Activated CD4-positive, CD25-positive, alpha-beta regulatory T cell treated with anti-CD3 and anti-CD28 coated beads, Interleukin-2, amount 50 U/mL, for 16 hours (primary cell): ENCODE measurements around the gene DUSP16.
A peak's percentile ranks its signal among the peaks of the same experiment; 100 is the strongest.
"Not testable (repeated sequence)": the region's sequence is repeated elsewhere in the genome, so short reads cannot be mapped to it uniquely, and the experiment has no call there.

Experiments
- DNase-seq: peaks from one replicate; pipeline ENCODE4 v3.0.0-alpha.2; 2020; ENCODE audit warnings: low read depth, low spot score

The DUSP16 gene

DNA sequence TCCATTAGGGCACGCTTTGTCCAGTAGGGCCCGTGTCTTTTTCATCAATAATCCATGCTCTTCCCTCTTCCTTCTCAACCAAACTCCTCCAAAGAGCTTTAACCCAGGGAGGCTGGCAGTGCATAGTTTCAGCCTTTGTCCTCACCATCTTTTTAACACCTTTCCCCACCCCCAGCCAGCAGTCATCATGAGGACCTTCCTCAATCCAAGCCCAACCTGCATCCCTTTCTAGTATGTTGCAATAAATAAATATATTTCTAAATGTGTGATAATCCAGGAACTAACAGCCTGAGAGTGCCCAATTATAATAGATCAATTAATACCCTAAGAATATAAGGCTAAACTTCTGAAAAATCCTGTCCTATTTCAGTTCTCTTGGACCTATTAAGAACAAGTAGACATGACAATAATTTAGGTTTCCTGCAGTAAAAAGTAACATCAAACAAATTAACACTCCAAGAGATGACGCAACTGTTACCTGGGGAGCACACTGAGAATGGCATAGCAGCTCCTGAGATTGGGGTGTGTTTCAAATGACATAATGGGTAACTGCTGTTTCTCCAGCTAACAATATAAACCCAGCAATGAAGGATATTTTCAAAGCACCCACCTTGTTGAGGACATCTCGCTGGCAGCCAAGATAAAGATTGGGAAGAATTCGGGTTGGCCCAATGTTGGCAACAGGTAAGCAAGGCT is 62.6 kb downstream of the DUSP16 start:
- DNase-seq, result no peak

DNA sequence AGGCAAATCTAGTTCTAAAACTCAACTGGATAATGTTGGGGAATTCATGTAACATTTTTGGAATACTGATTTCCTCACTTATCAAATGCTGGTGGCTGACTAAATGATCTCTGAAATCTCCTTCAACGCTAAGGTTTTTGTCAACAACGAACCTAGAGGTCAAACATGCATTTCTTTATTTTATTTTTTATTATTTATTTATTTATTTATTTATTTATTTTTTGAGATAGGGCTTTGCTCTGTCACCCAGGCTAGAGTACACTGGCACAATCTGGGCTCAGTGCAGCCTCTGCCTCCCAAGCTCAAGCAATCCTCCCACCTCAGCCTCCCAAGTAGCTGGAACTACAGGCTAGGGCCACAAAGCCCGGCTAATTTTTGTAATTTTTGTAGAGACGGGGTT is 64.5 kb downstream of the DUSP16 start:
- DNase-seq, result no peak

GRCh38 chr12:12495536-12495935 is 67.1 kb downstream of the DUSP16 start:
- no peak for DNase-seq

- DNase-seq, result no peak
These were observed 70.1 kb downstream of the DUSP16 start for GRCh38 chr12:12492547-12492946.

- DNase-seq, result no peak
These were observed 71.1 kb downstream of the DUSP16 start for GRCh38 chr12:12491606-12492005.

DNA sequence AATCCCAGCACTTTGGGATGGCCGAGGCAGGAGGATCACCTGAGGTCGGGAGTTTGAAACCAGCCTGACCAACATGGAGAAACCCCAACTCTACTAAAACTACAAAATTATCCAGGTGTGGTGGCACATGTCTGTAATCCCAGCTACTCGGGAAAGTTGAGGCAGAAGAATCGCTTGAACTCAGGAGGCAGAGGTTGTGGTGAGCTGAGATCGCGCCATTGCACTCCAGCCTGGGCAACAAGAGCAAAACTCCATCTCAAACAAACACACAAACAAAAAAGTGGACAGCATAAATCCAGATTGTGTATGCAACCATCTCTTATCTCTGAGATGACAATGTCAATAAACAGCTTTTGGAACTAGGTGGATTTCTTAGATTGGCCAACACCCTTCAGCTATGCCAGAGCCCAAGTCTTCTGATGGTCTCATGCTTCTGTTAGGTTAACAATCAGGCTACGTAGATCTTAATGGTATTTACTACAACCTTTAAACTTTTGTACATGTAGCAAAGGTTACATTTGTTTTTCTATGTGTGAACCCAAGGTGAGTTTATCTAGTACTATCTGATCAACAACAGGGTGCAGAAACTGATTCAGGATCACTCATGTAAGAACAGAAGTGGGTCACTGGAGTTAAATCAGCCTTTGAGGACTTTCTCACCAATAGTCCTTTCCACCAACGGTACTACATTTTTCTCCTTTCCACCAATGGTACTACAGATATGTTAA is 73.7 kb downstream of the DUSP16 start:
- DNase-seq, result no peak

GRCh38 chr12:12488296-12488695 is 74.4 kb downstream of the DUSP16 start:
- no peak for DNase-seq

DNA sequence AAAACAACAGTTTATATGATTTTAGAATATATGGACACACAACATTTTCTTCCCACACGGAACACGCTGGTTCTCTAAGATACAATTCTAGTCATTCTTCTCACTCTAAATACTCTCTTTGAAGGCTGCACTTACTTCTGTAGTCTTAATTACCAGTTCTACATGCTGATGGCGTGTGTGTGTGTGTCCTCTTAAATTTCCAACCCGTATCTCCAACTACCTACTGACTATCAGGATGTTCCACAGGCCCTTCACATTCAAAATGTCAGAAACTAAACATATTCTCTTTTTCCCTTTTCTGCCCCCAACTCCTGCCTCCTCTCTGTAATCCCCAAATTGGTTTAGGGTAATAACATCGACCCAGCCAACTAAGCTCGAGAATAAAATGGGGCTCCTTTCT is 75.2 kb downstream of the DUSP16 start:
- no peak for DNase-seq

GRCh38 chr12:12486661-12487240 is 75.9 kb downstream of the DUSP16 start:
- DNase-seq, result no peak

DNA sequence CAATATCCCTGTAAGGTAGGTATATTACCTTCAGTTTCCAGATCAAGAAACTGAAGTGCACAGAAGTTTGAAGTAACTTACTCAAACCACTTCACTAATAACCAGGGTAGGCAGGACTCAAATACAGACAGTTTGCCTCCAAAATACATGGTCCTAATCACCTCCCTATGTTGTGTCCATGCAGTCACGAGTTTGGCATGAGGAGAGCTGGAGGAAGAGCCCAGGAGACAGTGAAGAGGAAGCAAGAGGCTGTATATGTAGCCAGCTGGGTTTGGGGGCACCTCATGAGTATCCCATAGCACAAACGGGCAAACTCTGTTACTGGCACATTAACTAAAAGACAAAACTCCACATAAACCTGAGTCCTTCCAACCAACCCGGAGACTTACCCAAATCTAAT is 79.2 kb downstream of the DUSP16 start:
- DNase-seq, result no peak

DNA sequence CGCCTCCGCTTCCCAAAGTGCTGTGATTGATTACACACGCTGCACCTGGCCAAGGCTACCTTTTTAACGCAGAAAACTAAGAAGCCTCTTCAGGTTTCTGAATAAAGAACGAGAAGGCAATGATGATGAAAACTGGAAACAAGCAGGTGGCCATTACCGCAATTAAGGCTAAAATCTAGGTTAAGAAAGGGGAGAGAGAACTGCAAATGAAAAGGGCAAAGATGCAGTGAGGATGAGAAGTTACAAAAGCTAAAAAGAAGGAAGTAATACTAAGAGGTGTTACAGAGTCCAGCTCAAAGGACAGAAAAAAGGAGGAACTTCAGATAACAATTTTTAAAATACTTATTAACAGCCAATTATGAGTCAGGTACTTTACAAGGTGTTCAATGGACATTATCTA is 79.7 kb downstream of the DUSP16 start:
- DNase-seq, result no peak

GRCh38 chr12:12482150-12482761 is 80.4 kb downstream of the DUSP16 start:
- no peak for DNase-seq

GRCh38 chr12:12481631-12482030 is 81.0 kb downstream of the DUSP16 start:
- DNase-seq, result no peak

GRCh38 chr12:12480074-12480473 is 82.6 kb downstream of the DUSP16 start:
- no peak for DNase-seq

DNA sequence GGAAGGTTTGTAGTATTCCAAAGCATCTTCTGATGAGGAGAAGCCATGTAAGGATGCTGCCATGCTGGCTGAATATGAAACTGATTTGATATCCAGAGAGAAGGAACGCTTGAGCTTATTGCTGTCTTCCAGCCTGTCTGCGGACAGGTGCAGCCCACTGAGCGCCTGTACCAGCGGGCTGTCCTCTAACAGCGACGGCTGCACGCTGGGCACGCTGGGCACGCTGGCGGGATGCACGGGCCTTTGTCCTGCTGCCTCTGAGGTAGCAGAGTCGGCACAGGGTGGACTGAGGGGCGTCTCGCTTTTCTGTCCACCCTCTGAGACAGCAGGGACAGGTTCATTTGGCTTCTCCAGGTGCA is 85.2 kb downstream of the DUSP16 start:
- DNase-seq, result no peak

- no peak for DNase-seq
These were observed 85.7 kb downstream of the DUSP16 start for GRCh38 chr12:12476857-12477531.

- peak; percentile 26 for DNase-seq
These were observed 87.5 kb downstream of the DUSP16 start for GRCh38 chr12:12474931-12475795.

DNA sequence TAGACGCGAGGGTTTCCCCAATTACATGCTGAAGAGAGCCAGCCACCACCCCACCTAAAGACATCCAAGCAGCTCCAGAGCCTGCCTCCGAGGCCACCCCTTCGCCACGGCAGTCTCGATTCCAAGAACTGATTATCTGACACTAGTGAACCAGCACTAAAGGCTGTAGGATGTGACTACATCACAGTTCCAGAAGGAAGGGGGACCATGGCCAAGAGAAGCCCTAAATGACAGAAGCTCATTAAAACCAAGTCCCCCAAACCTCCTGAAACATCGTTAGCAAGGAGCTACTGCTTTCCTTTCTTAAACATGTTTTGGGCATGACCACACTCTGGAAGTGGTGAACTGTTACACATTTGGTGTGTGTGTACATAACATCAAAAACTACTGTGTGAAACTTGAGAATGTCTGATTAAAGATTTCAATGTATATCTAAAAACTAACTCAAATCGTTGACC is 88.2 kb downstream of the DUSP16 start:
- DNase-seq, result no peak

DNA sequence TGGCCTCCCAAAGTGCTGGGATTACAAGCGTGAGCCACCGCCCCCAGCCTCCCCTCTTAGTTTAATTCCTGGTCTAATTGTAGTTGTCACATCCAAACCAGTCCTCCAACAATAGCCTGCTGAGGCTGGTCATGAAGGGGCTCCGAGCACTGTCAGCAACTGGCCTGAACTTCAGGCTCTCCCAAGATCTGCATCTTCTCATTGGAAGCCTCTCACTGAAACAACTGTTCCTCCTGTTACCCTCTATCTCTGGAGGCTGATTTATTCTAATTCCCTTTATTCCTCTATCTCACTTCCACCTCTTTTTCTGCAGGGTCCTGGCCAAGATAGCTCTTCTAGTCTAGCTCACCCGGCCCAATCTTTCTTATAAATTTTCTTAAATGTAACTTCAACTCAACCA is 89.4 kb downstream of the DUSP16 start:
- DNase-seq, result no peak

- not testable (repeated sequence) for DNase-seq
These were observed 90.4 kb downstream of the DUSP16 start for GRCh38 chr12:12471982-12472961.
